IPS DF 4.7 (cell line): ENCODE data around the gene PTGFR.

Source experiments
- DNase-seq: peaks from one replicate; pipeline ENCODE4 v3.0.0-alpha.2; 2013; ENCODE audit warnings: low spot score; ENCODE audit errors: extremely low read depth

PTGFR gene

DNA sequence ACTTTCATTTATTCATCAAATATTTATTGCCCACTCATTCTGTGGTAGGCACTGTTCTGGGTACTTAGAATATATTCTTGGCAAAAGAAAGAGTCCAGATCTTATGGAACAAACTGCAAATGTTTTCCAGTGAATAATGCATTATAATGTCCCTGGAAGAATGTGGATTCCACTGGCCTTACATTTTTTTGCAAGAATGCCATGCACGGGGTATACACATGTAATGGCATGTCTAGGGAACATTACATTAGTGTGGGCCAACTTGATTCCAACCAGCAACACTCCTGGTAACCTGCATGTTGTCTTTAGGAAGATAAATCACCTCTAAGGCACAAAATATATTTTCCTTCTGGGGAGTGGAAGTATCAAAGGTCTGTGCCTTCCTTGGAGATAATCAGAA is 96.4 kb downstream of the PTGFR start:
- DNase-seq, result no peak
